ENCODE results near the gene MACROD2.
"Not testable (repeated sequence)": the region's sequence is repeated elsewhere in the genome, so short reads cannot be mapped to it uniquely, and the experiment has no call there.

MACROD2 gene

GRCh38 chr20:14889496-14890255 lies 894.4 kb downstream of the MACROD2 start:
- no peak for DNase-seq

GRCh38 chr20:14890713-14891112 lies 895.4 kb downstream of the MACROD2 start:
- no peak for DNase-seq

- DNase-seq: no peak
Observed at GRCh38 chr20:14892782-14893181, 897.5 kb downstream of the MACROD2 start.

- no peak for DNase-seq
Observed at GRCh38 chr20:14896569-14896968, 901.3 kb downstream of the MACROD2 start.

GRCh38 chr20:14897608-14898007 lies 902.3 kb downstream of the MACROD2 start:
- no peak for DNase-seq

- DNase-seq: no peak
Observed at GRCh38 chr20:14902432-14903089, 907.2 kb downstream of the MACROD2 start.

- no peak for DNase-seq
Observed at GRCh38 chr20:14906908-14907434, 911.7 kb downstream of the MACROD2 start.

- DNase-seq: no peak
Observed at GRCh38 chr20:14910126-14910525, 914.8 kb downstream of the MACROD2 start.

GRCh38 chr20:14913896-14914620 lies 918.7 kb downstream of the MACROD2 start:
- no peak for DNase-seq

- DNase-seq: no peak
Observed at GRCh38 chr20:14914633-14915032, 919.3 kb downstream of the MACROD2 start.

- DNase-seq: no peak
Observed at GRCh38 chr20:14915356-14915755, 920.0 kb downstream of the MACROD2 start.

- no peak for DNase-seq
Observed at GRCh38 chr20:14916360-14916920, 921.1 kb downstream of the MACROD2 start.

- DNase-seq: no peak
Observed at GRCh38 chr20:14918281-14918680, 923.0 kb downstream of the MACROD2 start.

GRCh38 chr20:14918976-14919375 lies 923.7 kb downstream of the MACROD2 start:
- DNase-seq: no peak

- peak; percentile 66 for DNase-seq
Observed at GRCh38 chr20:14919501-14920081, 924.3 kb downstream of the MACROD2 start.

GRCh38 chr20:14921513-14921912 lies 926.2 kb downstream of the MACROD2 start:
- DNase-seq: no peak

GRCh38 chr20:14922503-14923267 lies 927.4 kb downstream of the MACROD2 start:
- DNase-seq: no peak

GRCh38 chr20:14924433-14924832 lies 929.1 kb downstream of the MACROD2 start:
- DNase-seq: no peak

- DNase-seq: no peak
Observed at GRCh38 chr20:14925300-14925699, 930.0 kb downstream of the MACROD2 start.

- DNase-seq: not testable (repeated sequence)
Observed at GRCh38 chr20:14926436-14926835, 931.1 kb downstream of the MACROD2 start.

GRCh38 chr20:14928083-14928482 lies 932.8 kb downstream of the MACROD2 start:
- peak; percentile 71 for DNase-seq

GRCh38 chr20:14929388-14929787 lies 934.1 kb downstream of the MACROD2 start:
- DNase-seq: no peak

Data from NCI-H510A (cell line).